ENCODE results near the gene CMSS1.

The CMSS1 gene

GRCh38 chr3:100075196-100075595 is 257.5 kb downstream of the CMSS1 start:
- no peak overlapping the region for H3K4me3 ChIP-seq (ENCODE audit: low read depth, low read length)
- no peak for TF ChIP-seq CTCF (IDR thresholded peaks at IDR 0.05; ENCODE audit: low read depth, low read length)

GRCh38 chr3:100075851-100076730 is 258.4 kb downstream of the CMSS1 start:
- TF ChIP-seq CTCF (IDR thresholded peaks at IDR 0.05; ENCODE audit: low read depth, low read length), result no peak
- H3K4me3 ChIP-seq (ENCODE audit: low read depth, low read length), result no peak overlapping the region

GRCh38 chr3:100076731-100077529 is 259.3 kb downstream of the CMSS1 start:
- TF ChIP-seq CTCF (IDR thresholded peaks at IDR 0.05; ENCODE audit: low read depth, low read length), result no peak
- no peak overlapping the region for H3K4me3 ChIP-seq (ENCODE audit: low read depth, low read length)

GRCh38 chr3:100079328-100079727 is 261.7 kb downstream of the CMSS1 start:
- H3K4me3 ChIP-seq (ENCODE audit: low read depth, low read length), result no peak overlapping the region
- no peak for TF ChIP-seq CTCF (IDR thresholded peaks at IDR 0.05; ENCODE audit: low read depth, low read length)

GRCh38 chr3:100080573-100080972 is 262.9 kb downstream of the CMSS1 start:
- H3K4me3 ChIP-seq (ENCODE audit: low read depth, low read length), result no peak overlapping the region
- no peak for TF ChIP-seq CTCF (IDR thresholded peaks at IDR 0.05; ENCODE audit: low read depth, low read length)

GRCh38 chr3:100081311-100081710 is 263.6 kb downstream of the CMSS1 start:
- TF ChIP-seq CTCF (IDR thresholded peaks at IDR 0.05; ENCODE audit: low read depth, low read length), result no peak
- no peak overlapping the region for H3K4me3 ChIP-seq (ENCODE audit: low read depth, low read length)

Measured in WI38 (cell line).